HG03378 (cell line): ENCODE measurements around the gene AFAP1.

Experiments
- ATAC-seq: cut with Tn5 transposase; IDR thresholded peaks from one replicate; pipeline ENCODE4 v1.9.1; 2021; ENCODE audit warnings: mild to moderate bottlenecking, moderate library complexity; ENCODE audit not compliant: unreplicated experiment

Gene AFAP1

GRCh38 chr4:7826176-7826908 is 113.3 kb downstream of the AFAP1 start:
- no peak for ATAC-seq

DNA sequence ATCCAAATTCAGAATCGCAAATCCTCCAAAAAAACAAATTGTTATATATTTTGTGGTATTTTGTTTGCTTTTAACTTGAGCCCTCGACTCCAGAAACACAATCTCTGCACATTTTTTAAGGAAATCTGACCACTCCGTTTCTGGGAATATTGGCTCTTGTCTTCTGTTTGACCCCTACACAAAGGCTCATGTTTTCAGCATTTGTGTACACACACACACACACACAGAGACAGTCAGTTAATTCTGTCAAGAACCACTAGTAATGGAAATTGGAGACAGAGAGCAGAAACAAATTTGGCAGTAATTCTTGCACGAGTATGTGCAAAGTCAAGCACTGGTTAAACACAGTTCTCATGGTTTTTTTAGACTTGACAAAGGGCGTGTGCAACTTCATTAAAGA is 115.4 kb downstream of the AFAP1 start:
- no peak for ATAC-seq

DNA sequence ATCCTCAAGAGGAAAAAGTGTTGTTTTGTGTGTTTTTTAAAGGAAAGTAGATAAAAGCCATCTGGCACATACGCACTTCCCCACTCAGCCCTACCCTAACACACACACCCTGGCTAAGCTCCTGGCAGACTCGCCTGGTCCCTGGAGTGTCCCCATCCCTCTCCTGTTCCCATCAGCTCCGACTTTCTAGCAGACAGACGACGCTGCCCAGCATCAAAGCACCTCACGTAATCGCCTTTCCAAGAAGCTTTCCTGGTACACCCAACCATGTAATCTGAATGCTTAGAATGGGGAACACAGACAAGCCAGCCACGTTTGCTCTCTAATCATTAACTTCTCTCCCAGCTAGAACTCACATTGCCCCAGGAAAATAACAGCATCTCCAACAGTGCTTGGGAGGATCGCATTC is 116.2 kb downstream of the AFAP1 start:
- ATAC-seq: no peak

DNA sequence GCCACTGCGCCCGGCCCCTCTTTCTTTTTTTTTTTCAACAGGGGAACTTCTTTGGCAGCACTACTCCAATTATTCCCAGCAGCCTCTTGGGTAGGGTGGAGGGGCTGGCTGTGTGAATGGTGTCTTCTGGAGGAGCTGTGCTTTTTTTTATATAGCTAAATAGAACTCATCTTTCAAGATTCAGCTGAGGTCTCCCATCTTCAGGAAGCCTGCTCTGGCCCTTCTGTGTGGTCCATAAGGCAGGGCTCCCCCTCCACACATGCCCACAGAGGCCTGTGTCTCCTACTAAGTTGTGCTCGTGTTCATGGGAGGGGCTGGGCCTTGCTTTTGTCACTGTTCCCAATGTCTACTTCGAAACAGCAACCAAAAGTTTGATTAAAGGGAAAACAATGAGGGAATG is 116.8 kb downstream of the AFAP1 start:
- no peak for ATAC-seq

DNA sequence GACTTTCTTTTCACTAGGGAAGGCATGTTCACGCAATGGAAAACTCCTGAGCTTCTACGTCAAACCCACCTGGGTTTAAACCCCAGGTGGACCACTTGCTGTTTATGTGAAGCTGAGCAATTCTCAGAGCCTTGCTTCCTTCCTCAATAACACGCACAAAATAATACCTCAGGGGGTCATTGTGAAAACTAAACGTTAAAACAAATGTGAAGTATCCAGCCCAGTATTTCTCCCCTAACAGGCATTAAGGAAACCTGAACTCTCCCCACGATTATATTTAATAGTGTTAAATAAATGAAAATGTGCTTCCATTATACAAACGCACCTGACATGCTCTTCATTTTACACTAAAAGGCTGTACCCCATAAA is 117.5 kb downstream of the AFAP1 start:
- no peak for ATAC-seq

- ATAC-seq: no peak
Observed at GRCh38 chr4:7821245-7822136, 118.2 kb downstream of the AFAP1 start.

- ATAC-seq: no peak
Observed at GRCh38 chr4:7820031-7820818, 119.4 kb downstream of the AFAP1 start.

DNA sequence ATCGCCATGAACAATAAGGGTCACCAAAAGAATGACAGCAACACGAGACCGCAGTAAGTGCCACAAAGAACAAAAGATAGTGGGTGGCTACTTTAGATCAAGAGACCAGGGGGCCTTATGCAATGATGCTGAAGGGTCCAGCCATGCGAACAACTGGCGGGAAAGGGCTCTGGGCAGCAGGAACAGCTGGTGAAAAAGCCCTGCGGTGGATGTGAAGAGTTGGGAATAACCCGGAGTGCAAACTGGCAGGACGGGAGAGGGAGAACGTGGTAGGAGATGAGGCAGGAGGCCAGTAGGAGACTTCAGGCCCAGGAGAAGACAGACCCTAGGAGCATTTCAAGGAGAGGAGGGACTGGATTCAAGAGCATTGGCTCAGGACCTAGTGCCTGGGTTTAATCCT is 120.2 kb downstream of the AFAP1 start:
- ATAC-seq: no peak

GRCh38 chr4:7818399-7818911 is 121.2 kb downstream of the AFAP1 start:
- ATAC-seq: no peak

DNA sequence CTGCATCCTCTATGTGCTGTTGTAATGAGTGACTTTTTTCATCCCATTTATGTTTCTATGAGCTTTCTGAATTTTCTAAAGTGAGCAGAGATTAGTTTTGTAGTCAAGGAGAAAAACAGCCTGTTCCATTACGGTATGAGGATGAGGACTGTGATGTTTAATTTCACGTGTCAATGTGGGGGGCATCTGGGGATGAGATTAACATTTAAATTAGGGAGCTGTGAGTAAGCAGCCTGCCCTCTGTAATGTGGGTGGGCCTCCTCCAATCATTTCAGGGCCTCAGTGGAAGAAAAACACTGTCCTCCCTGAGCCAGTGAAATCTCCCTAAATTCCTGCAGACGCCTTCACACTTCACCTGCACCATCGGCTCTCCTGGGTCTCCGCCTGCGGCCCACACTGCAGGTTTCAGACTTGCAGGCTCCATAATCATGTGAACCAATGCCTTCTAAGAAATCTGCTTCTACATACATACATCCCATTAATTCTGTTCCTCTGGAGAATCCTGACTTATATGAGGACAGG is 121.7 kb downstream of the AFAP1 start:
- ATAC-seq: no peak

DNA sequence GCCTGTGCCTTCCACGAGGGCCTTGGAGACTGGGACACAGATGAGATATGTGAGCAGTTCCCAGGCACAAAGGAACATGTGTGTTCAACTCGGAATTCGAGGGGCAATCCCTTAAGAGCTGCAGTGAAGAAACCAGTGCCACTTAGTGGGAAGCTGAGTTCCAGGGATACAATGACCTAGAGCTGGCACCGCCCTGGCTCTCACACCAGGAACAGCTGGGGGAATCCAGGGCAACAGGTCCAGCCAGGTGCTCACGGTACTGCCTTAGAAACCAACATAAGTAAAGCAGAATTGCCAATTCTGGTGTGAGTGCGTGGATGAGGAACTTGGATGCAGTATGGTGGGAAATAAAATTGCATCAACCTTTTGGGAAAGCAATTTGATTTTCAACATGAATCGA is 122.9 kb downstream of the AFAP1 start:
- ATAC-seq: no peak

GRCh38 chr4:7815981-7816380 is 123.7 kb downstream of the AFAP1 start:
- ATAC-seq: no peak

- no peak for ATAC-seq
Observed at GRCh38 chr4:7815562-7815961, 124.1 kb downstream of the AFAP1 start.

DNA sequence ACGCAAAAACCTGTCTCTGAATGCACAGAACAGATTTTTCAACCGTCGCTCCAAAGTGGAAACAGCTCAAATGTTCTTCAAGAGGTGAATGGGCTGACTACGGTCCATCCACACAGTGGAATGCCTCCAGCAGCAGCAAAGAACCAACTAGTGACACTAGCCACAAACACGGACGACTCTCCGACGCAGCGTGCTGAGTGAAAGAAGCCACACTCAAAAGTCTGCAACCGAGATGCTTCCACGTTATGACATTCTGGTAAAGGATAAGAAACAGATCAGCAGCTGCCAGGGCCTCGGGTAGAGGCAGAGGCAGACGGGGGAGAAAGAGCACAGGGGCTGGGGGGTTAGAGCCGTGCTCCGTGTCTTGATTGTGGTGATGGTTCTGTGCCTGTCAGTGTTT is 125.2 kb downstream of the AFAP1 start:
- no peak for ATAC-seq

DNA sequence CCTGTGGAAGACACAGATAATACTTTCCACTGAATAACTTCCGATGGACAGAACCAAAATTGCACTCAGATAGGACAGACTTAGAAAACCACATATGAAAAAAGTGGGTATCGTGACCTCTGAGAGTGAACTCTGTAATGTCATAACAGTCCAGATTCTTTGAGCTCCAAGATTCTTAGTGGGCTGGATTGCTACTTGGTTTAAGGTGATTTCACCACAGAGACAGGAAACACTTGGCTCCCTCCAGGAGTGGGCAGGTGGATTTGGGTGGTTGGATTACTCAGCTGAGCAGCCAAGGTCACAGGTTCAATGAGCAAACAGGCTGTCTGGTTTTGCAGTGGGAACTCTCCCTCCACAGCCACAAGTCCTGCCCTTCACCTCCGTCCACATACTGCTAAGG is 126.0 kb downstream of the AFAP1 start:
- ATAC-seq: no peak

DNA sequence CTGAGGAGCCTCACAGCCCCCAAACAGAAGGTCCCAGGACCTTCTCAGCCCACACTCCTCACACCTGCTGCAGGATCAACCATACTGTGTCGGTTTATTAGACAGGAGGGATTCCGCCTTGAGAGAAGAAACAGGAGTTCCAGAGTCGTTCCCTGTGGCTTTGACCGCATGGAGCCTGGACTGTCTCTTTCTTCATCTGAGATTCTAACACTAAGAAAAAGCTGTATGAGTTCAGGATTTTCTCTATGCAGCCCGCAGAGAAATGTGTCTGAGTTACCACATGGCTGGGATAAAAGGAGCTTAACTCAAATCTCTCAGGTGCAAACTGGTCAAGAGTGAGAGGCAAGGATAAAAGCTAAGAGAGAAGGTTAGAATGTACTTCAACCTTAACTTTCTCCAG is 126.7 kb downstream of the AFAP1 start:
- ATAC-seq: no peak

- ATAC-seq: no peak
Observed at GRCh38 chr4:7812231-7812857, 127.3 kb downstream of the AFAP1 start.

GRCh38 chr4:7811536-7812191 is 128.0 kb downstream of the AFAP1 start:
- no peak for ATAC-seq

- no peak for ATAC-seq
Observed at GRCh38 chr4:7810783-7811535, 128.7 kb downstream of the AFAP1 start.
